Esophagus muscularis mucosa (tissue), 4 donors: ENCODE measurements around the gene MT1E. TPM values are rescaled to one million over a fixed set of nuclear protein-coding genes. Genes with fewer than 3 reads are reported as not detected.
A peak's percentile ranks its signal among the peaks of the same experiment; 100 is the strongest.
"Not testable (repeated sequence)": the region's sequence is repeated elsewhere in the genome, so short reads cannot be mapped to it uniquely, and the experiment has no call there.

Source experiments
- DNase-seq: peaks from one replicate; pipeline ENCODE4 v3.0.0-alpha.2; 2017; ENCODE audit errors: extremely low spot score
- H3K27ac ChIP-seq, 4 donors: fragments of 200-600 bp; sonication (generic); replicated peaks in 1 of 4; 1 replicate in 3 of 4; 2 replicates in 1 of 4; pipeline ENCODE4 v1.5.1; 2016 to 2019; ENCODE audit warnings: mild to moderate bottlenecking in 1 of 4
- H3K27me3 ChIP-seq, 4 donors: fragments of 200-600 bp; sonication (generic); one replicate each; pipeline versions ENCODE4 v1.5.1 to v1.6.0; 2016 to 2019
- H3K36me3 ChIP-seq, 4 donors: fragments of 200-600 bp; sonication (generic); one replicate each; pipeline ENCODE4 v1.5.1; 2016 to 2019
- H3K4me1 ChIP-seq, 4 donors: fragments of 200-600 bp; sonication (generic); one replicate each; pipeline ENCODE4 v1.5.1; 2016 to 2019
- H3K4me3 ChIP-seq, 4 donors: fragments of 200-600 bp; sonication (generic); 1 replicate in 2 of 4; 2 replicates in 2 of 4; pipeline ENCODE4 v1.5.1; 2016 to 2019; ENCODE audit warnings: mild to moderate bottlenecking in 4 of 4, moderate library complexity in 1 of 4
- H3K9me3 ChIP-seq, 4 donors: fragments of 200-600 bp; sonication (generic); 1 replicate in 3 of 4; 2 replicates in 1 of 4; pipeline ENCODE4 v1.5.1; 2016 to 2019
- CTCF ChIP-seq, 3 experiments: fragments of 200-600 bp in 2 of 3; fragments of 450-650 bp in 1 of 3; sonication (generic) in 2 of 3; IDR thresholded peaks; one replicate each; pipeline ENCODE4 v1.5.1; 2017 to 2019; ENCODE audit warnings: antibody characterized with exemption in 3 of 3, mild to moderate bottlenecking in 2 of 3, moderate library complexity in 1 of 3
- EP300 ChIP-seq: sonication (generic); formaldehyde crosslinking; IDR thresholded peaks from one replicate; pipeline ENCODE4 v1.6.1; 2017; ENCODE audit warnings: antibody characterized with exemption
- POLR2A ChIP-seq: fragments of 450-650 bp; IDR thresholded peaks from one replicate; pipeline ENCODE4 v1.6.1; 2017; ENCODE audit warnings: antibody characterized with exemption, moderate library complexity, mild to moderate bottlenecking, low read depth
- POLR2AphosphoS5 ChIP-seq, 2 donors: sonication (generic); formaldehyde crosslinking; IDR thresholded peaks; one replicate each; pipeline ENCODE4 v1.6.1; 2017; ENCODE audit warnings: antibody characterized with exemption in 2 of 2
- WGBS: methylation state at CpG from one replicate; pipeline ENCODE4 v1.1.5; 2018; 5-methylcytosine and 5-hydroxymethylcytosine counted together
- intact Hi-C: fragments of 100-400 bp; cut with DNase I; formaldehyde crosslinking; loops from one replicate; pipeline ENCODE4 v1.15.1; 2023
- total RNA-seq, 4 donors: library from RNA; depleted of rRNA; stranded (reverse); fragments of >200 nt; gene quantifications; one replicate each; pipeline versions ENCODE4 v1.1.0 to v1.2.1, GENCODE V29; 2016

MT1E gene
- total RNA-seq, 4 donors from 2014 or later = 57.7 to 428 (median 146) TPM

GRCh38 chr16:56664506-56664905 lies 38.9 kb downstream of the MT1E start:
- TF ChIP-seq POLR2A (no peak), EP300 (no peak), POLR2AphosphoS5 (IDR thresholded peaks at IDR 0.05) (no peak), CTCF (IDR thresholded peaks at IDR 0.05) (no peak)
- Histone ChIP-seq H3K4me3 (no peak overlapping the region), H3K9me3 (no peaks in the 10 kb centered on the region), H3K4me1 (peaks cover 16 to 30% (median 23%) of the 10 kb centered on the region in 4 donors), H3K27ac (no peak overlapping the region), H3K27me3 (peaks cover 4 to 100% (median 37%) of the 10 kb centered on the region in 4 donors), H3K36me3 (no peaks in the 10 kb centered on the region)
- intact Hi-C loops = no loop called here
- no peak for DNase-seq
- 93% methylated on average over 1 of the region's 1 CpG for WGBS

- peaks cover 4 to 100% (median 46%) of the 10 kb centered on the region in 4 donors for H3K27me3 ChIP-seq
- H3K9me3 ChIP-seq, DNase-seq, H3K27ac ChIP-seq, H3K4me3 ChIP-seq, intact Hi-C loops, H3K36me3 ChIP-seq: not testable (repeated sequence)
- WGBS = 70% methylated on average over 8 of the region's 8 CpGs
- H3K4me1 ChIP-seq = peaks cover 18 to 38% (median 29%) of the 10 kb centered on the region in 4 donors
Measured at GRCh38 chr16:56665286-56666261, 40.0 kb downstream of the MT1E start.

GRCh38 chr16:56667581-56668571 lies 42.3 kb downstream of the MT1E start, which contains the start of gene MT1G:
MT1G (minus strand) TSS chr16:56668065; CDS start chr16:56667993, 72 bp downstream.
- H3K27ac ChIP-seq = no peak within 1 kb of the TSS
- WGBS = 14% methylated on average over 44 of the region's 46 CpGs
- intact Hi-C loops = no loop called here
- peak within 1 kb of the TSS; percentile 16 to 43 (median 26) for H3K4me3 ChIP-seq
- H3K36me3 ChIP-seq = no peaks in the 10 kb centered on the region
- H3K27me3 ChIP-seq = peaks cover 4 to 100% (median 41%) of the 10 kb centered on the region in 4 donors
- H3K9me3 ChIP-seq = no peaks in the 10 kb centered on the region
- H3K4me1 ChIP-seq = peaks cover 16 to 32% (median 25%) of the 10 kb centered on the region in 4 donors
- DNase-seq = no peak
- TF ChIP-seq CTCF (IDR thresholded peaks at IDR 0.05) (no peak), EP300 (no peak), POLR2AphosphoS5 (IDR thresholded peaks at IDR 0.05) (peak in 1 of 2 donors; percentile 64), POLR2A (no peak)

- 19% methylated on average over 32 of the region's 38 CpGs for WGBS
- DNase-seq = no peak
- TF ChIP-seq EP300 (no peak), CTCF (IDR thresholded peaks at IDR 0.05) (no peak)
- H3K4me1 ChIP-seq = peaks cover 12 to 27% (median 19%) of the 10 kb centered on the region in 4 donors
- H3K27ac ChIP-seq = no peak within 1 kb of the TSS
- peak within 1 kb of the TSS in 1 of 4 donors; percentile 12 for H3K4me3 ChIP-seq
- intact Hi-C loops = no loop called here
- no peaks in the 10 kb centered on the region for H3K36me3 ChIP-seq
- peaks cover 4 to 100% (median 33%) of the 10 kb centered on the region in 4 donors for H3K27me3 ChIP-seq
- no peaks in the 10 kb centered on the region for H3K9me3 ChIP-seq
Measured at GRCh38 chr16:56669005-56669839, 43.6 kb downstream of the MT1E start, which contains the start of gene MT1H. MT1H (plus strand) TSS chr16:56669814; CDS start chr16:56669885, 71 bp downstream.
